Heart left ventricle (tissue), 16 donors: ENCODE measurements around the gene MAPK4. TPM values are rescaled to one million over a fixed set of nuclear protein-coding genes. Genes with fewer than 3 reads are reported as not detected.

ENCODE experiments used
- ATAC-seq, 4 donors: fragments of 200-7000 bp; cut with Tn5 transposase; one replicate each; pipeline ENCODE4 v1.9.1; 2020 to 2022; ENCODE audit warnings: moderate library complexity in 4 of 4, mild to moderate bottlenecking in 3 of 4, moderate number of reproducible peaks in 1 of 4
- DNase-seq, 5 donors: peaks; one replicate each; pipeline ENCODE4 v3.0.0-alpha.2; 2020
- H3K27ac ChIP-seq, 12 donors: fragments of 200-600 bp; sonication (generic) in 4 of 12; one replicate each; pipeline versions ENCODE4 v1.5.0 to v1.8.0; 2016 to 2022; ENCODE audit warnings: mild to moderate bottlenecking in 2 of 12
- H3K27me3 ChIP-seq, 9 donors: fragments of 200-600 bp; sonication (generic) in 2 of 9; one replicate each; pipeline versions ENCODE4 v1.5.1 to v1.8.0; 2016 to 2022; ENCODE audit warnings: mild to moderate bottlenecking in 3 of 9
- H3K36me3 ChIP-seq, 9 donors: fragments of 200-600 bp; sonication (generic) in 2 of 9; one replicate each; pipeline versions ENCODE4 v1.5.0 to v1.8.0; 2018 to 2022; ENCODE audit warnings: mild to moderate bottlenecking in 2 of 9
- H3K4me1 ChIP-seq, 12 donors: fragments of 200-600 bp; sonication (generic) in 4 of 12; one replicate each; pipeline versions ENCODE4 v1.5.0 to v1.8.0; 2016 to 2022; ENCODE audit warnings: mild to moderate bottlenecking in 3 of 12
- H3K4me3 ChIP-seq, 12 donors: fragments of 200-600 bp; sonication (generic) in 4 of 12; one replicate each; pipeline versions ENCODE4 v1.5.0 to v1.8.0; 2017 to 2022; ENCODE audit warnings: mild to moderate bottlenecking in 9 of 12, moderate library complexity in 4 of 12
- H3K9me3 ChIP-seq, 12 donors: fragments of 200-600 bp; sonication (generic) in 4 of 12; one replicate each; pipeline versions ENCODE4 v1.5.0 to v1.8.0; 2016 to 2022; ENCODE audit warnings: mild to moderate bottlenecking in 1 of 12
- POLR2A ChIP-seq, 2 donors: fragments of 450-650 bp; IDR thresholded peaks; one replicate each; pipeline ENCODE4 v1.6.1; 2017; ENCODE audit warnings: antibody characterized with exemption in 2 of 2, mild to moderate bottlenecking in 2 of 2, moderate library complexity in 2 of 2
- WGBS, 4 donors: extraction: QIAGEN DNeasy Blood & Tissue Kit in 2 of 4; methylation state at CpG; one replicate each; pipeline versions ENCODE4 v1.1.5 to v1.1.7; 2013 to 2018; 5-methylcytosine and 5-hydroxymethylcytosine counted together
- intact Hi-C, 10 donors: fragments of 100-400 bp; cut with DNase I; formaldehyde crosslinking; loops; one replicate each; pipeline versions ENCODE4 v1.11.1 to v1.14.2; 2022
- polyA plus RNA-seq, 2 donors: library from polyadenylated mRNA; stranded (reverse); fragments of 200-250 nt; gene quantifications; one replicate each; pipeline ENCODE4 v1.2.3, GENCODE V29; 2013
- total RNA-seq, 9 donors: library from RNA; depleted of rRNA in 2 of 9; stranded (reverse); fragments of >200 nt in 2 of 9; fragmentation: NEBNext Ultra II Directional in 3 of 9; extraction: Animal tissue kit (Norgen Biotek cat#: 25700) in 3 of 9; gene quantifications; one replicate each; pipeline versions ENCODE4 v1.1.0 to v1.2.4, GENCODE V29; 2016 to 2023
- TF ChIP-seq, protein P1 (sequence below), 12 donors: fragments of 200-600 bp; sonication (generic) in 4 of 12; IDR thresholded peaks; one replicate each; pipeline versions ENCODE4 v1.5.0 to v1.8.0; 2018 to 2022; ENCODE audit warnings: antibody characterized with exemption in 12 of 12, mild to moderate bottlenecking in 5 of 12
- donor health status: ischemic (EF 13 %, LVEDD 7.1; RV severe dilation, severe dysfunction).
- donor health status: healthy with polysubstance abuse.
- donor health status: DM: no; HTN: yes; CAD: no.
- donor health status: DM: no; HTN: no; CAD: no.
- donor health status: ischemic (EF 25% LVEDD 6.9; RV normal size, moderate dysfunction).
- donor health status: ischemic (EF 25% LVEDD 5.7; RV mildly dilated, moderate dysfunction).
- donor health status: healthy.
- donor health status: DM: yes; HTN: yes; CAD: no.
- donor health status: ischemic (EF 35%, LVEDD 5.7; RV mildly dilated, moderate dysfunction).
- donor health status: nonischemic (EF 11% LVEDD 7.7; RV severe dilation, severe dysfunction).
- donor health status: DM: yes; HTN: yes; CAD: no.
- donor health status: PGD.
- donor health status: ischemic (EF 29% LVEDD 5.4; RV normal size, mild dysfunction).
- donor health status: nonischemic (EF 23%, LVEDD 6.1; RV moderate dilation, normal function).

MAPK4 gene
- total and polyA plus RNA-seq, 11 donors: 8.5 to 169 (median 30.1) TPM

DNA sequence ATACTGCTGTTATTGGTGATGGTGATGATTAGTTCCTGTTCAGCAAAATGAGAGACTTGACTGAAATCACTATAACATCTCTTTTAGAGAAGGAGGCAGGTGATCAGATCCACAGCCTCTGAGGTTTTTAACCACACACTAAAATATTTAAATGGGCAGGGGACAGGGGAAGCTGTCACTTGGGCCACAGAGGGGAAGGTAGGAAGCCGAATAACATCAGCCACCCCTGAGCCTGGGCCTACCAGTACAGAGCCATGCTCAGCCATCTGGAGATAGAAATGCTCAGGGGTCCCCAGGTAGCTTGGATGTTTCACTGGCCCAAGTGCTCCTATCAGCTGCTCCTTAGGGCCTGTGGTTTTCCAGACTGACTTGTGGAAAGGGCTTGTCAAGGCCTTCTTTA lies 137.6 kb downstream of the MAPK4 start:
- WGBS, 4 donors: 73 to 100% (median 87%) methylated on average over 1 of the region's 1 CpG
- no peak for ATAC-seq
- Histone ChIP-seq H3K36me3 (no peaks in the 10 kb centered on the region), H3K4me3 (no peak overlapping the region), H3K27me3 (no peaks in the 10 kb centered on the region), H3K27ac (no peak overlapping the region), H3K9me3 (no peaks in the 10 kb centered on the region), H3K4me1 (peaks cover 0 to 11% (median 0%) of the 10 kb centered on the region in 12 donors)
- DNase-seq: no peak
- TF ChIP-seq POLR2A (IDR thresholded peaks at IDR 0.05): no peak
- TF ChIP-seq, protein P1, sequence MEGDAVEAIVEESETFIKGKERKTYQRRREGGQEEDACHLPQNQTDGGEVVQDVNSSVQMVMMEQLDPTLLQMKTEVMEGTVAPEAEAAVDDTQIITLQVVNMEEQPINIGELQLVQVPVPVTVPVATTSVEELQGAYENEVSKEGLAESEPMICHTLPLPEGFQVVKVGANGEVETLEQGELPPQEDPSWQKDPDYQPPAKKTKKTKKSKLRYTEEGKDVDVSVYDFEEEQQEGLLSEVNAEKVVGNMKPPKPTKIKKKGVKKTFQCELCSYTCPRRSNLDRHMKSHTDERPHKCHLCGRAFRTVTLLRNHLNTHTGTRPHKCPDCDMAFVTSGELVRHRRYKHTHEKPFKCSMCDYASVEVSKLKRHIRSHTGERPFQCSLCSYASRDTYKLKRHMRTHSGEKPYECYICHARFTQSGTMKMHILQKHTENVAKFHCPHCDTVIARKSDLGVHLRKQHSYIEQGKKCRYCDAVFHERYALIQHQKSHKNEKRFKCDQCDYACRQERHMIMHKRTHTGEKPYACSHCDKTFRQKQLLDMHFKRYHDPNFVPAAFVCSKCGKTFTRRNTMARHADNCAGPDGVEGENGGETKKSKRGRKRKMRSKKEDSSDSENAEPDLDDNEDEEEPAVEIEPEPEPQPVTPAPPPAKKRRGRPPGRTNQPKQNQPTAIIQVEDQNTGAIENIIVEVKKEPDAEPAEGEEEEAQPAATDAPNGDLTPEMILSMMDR (IDR thresholded peaks at IDR 0.05): no peak
- intact Hi-C loops: no loop called here

DNA sequence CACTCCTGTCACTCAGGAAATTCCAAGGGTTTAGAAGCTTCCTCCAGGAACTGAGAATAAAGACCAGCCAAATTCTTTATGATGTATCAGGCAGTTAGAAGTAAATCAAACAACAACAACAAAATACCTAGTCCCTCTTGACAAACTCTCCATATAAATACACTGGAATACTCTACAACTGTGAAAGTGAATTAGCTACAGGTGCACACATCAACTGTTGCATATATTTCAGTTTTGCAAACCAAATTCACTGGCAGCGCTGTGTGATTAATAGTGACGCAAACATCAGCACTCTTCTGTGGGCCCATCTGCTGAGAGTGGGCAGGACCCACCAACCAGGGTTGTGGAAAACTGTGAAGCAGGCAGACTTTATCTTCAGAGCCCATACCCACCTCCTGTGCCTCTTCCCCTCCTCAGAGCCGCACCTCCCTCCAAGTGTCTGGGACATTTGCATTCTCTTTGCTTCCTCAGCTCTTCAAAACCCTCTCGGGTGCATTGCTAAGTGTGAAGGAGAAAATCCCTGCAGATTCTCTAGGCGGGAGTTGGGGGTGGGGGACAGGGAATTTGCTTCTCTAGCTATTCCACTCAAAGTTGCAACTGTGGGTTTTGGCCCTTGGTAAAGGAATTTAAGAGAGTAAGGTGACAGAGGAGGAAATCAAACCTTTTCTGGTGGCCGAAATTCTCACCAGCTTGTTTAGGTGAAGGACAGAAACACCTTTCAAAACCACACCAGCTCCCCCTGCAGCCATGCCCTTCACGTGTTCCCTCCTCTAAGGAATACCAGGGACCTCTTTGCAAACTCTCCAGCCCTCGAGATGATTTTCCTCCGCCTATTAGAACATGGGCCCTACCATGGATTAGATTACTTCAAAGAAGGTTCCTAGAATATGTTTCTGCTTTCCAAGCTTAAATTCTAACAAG lies 140.6 kb downstream of the MAPK4 start:
- ATAC-seq (no peak), DNase-seq (no peak)
- WGBS, 4 donors: 63 to 69% (median 67%) methylated on average over 7 to 9 of the region's 9 CpGs
- Histone ChIP-seq H3K9me3 (no peaks in the 10 kb centered on the region), H3K36me3 (no peaks in the 10 kb centered on the region), H3K27ac (no peak overlapping the region), H3K4me3 (no peak overlapping the region), H3K27me3 (no peaks in the 10 kb centered on the region), H3K4me1 (peaks cover 0 to 8% (median 0%) of the 10 kb centered on the region in 12 donors)
- intact Hi-C loops: no loop called here
- no peak for TF ChIP-seq POLR2A (IDR thresholded peaks at IDR 0.05)
- TF ChIP-seq, protein P1 (IDR thresholded peaks at IDR 0.05): no peak

DNA sequence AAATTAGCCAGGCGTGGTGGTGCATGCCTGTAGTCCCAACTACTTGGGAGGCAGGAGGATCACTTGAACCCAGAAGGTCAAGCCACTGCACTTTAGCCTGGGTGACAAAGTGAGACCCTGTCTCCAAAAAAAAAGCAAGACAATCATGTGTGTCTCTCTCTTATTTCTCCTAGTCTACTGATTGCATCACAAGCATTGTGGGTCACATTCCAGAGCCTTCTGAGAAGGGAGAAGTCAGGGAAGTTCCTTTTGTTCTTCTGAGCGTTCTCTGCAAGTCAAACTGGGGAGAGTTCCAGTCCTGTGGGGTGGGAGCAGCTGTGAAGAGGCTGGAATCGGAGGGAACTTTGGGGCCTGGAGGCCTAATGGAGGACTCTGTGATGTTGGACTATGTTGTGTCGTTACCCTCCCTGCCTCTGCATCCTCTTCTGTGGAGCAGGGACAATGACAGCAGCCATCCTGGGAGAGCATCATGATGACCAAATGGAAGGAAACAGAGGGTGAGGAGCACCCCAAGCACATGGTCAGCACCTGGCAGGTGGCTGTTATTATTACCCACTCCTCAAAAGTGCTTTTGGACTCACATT lies 144.6 kb downstream of the MAPK4 start:
- no peak for ATAC-seq
- H3K27me3 ChIP-seq: no peaks in the 10 kb centered on the region
- TF ChIP-seq, protein P1 (IDR thresholded peaks at IDR 0.05): no peak
- TF ChIP-seq POLR2A (IDR thresholded peaks at IDR 0.05): no peak
- no peak for DNase-seq
- 79 to 84% (median 80%) methylated on average over 4 of the region's 4 CpGs for WGBS, 4 donors
- H3K4me3 ChIP-seq: no peak overlapping the region
- no peaks in the 10 kb centered on the region for H3K36me3 ChIP-seq
- intact Hi-C loops: no loop called here
- no peaks in the 10 kb centered on the region for H3K9me3 ChIP-seq
- H3K27ac ChIP-seq: no peak overlapping the region
- peaks cover 0 to 8% (median 0%) of the 10 kb centered on the region in 12 donors for H3K4me1 ChIP-seq

DNA sequence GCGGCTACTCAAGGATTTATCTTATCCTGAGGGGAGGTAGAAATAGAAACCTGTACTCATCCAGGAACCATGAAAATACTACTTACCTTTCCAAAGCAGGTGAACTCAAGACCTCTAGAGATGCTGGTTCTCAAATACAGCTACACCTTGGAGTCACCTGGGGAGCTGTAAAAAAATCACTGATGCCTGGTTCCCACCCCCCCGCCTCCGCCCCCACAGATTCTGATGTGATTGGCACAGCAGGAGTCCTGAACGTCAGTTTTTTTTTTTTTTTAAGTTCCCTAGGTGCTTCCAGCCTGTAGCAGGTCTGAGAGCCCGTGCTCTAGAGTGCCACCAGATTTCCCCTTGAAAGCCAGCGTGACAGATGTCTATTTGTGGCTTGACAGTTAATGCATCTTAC lies 146.3 kb downstream of the MAPK4 start:
- no peak for ATAC-seq
- intact Hi-C loops: no loop called here
- WGBS, 4 donors: 45 to 64% (median 59%) methylated on average over 6 of the region's 6 CpGs

More for the DNA sequence above, 146.3 kb downstream of the MAPK4 start:
- Histone ChIP-seq H3K36me3 (no peaks in the 10 kb centered on the region), H3K27me3 (no peaks in the 10 kb centered on the region), H3K4me3 (no peak overlapping the region), H3K27ac (no peak overlapping the region), H3K4me1 (peaks cover 0 to 8% (median 0%) of the 10 kb centered on the region in 12 donors), H3K9me3 (no peaks in the 10 kb centered on the region)
- TF ChIP-seq POLR2A (IDR thresholded peaks at IDR 0.05): no peak
- TF ChIP-seq, protein P1 (IDR thresholded peaks at IDR 0.05): no peak
- DNase-seq: no peak
